Spleen (tissue), 7 donors: ENCODE results near the gene TMEM54.

Experiments
- POLR2A ChIP-seq, 3 donors: fragments of 450-650 bp; IDR thresholded peaks; one replicate each; pipeline ENCODE4 v1.5.1; 2017; ENCODE audit warnings: antibody characterized with exemption in 3 of 3, mild to moderate bottlenecking in 1 of 3
- TF ChIP-seq, protein P1 (sequence below), 11 experiments: fragments of 200-600 bp in 7 of 11; fragments of 450-650 bp in 4 of 11; sonication (generic) in 4 of 11; IDR thresholded peaks in 8 of 11; conservative IDR thresholded peaks in 3 of 11; 1 replicate in 7 of 11; 2 replicates in 4 of 11; pipeline versions ENCODE4 v1.4.0 to v1.8.0; 2016 to 2021; ENCODE audit warnings: antibody characterized with exemption in 11 of 11, inconsistent platforms in 4 of 11, mild to moderate bottlenecking in 1 of 11
- donor health status: DM: no; HTN: no; CAD: no; lungs with moderate emphysema.
- donor health status: DM: no; HTN: no; CAD: no.
- donor health status: DM: no; HTN: no; CAD: no.

DNA sequence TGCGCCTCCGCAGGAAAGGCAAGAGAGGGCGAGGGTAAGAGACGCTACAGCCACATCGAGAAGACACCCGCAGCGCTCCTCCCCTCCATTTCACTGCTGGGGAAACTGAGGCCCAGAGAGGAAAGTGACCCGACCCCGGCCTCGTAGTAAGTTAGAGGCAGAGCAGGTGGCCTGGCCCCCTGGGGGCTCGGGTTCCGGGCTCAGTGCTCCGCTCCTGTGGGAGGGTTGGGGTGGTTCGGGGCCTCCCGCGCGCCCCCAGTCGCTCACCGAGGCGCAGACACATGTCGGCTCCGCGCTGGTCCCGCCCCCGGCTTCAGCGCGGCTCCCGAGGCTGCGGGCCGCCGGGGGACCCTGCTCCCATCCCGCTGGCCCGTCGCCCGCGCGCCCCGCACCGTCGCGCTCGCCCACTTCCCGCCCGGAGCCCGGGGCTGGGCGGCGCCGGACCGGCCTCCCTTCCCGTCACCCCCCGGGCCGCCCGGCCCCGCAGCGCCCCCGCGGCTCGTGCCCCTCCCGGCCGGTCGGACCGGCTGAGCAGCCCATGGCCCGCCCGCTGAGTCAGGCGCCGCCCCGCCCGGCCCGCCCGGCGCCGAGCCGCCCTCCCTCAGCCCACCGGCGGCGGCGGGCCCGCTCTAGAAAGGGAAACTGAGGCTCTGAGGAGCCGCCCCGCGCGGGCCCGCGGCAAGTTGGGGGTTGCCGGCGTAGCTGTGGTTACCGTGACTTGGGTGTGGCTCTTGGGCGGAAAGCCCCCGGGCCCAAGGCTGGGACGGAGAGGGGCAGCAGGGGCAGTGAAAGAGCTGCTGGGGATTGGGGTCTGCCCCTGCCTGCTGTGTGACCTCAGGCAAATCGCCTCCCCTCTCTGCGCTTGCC, at the start of gene TMEM54:
- TF ChIP-seq, protein P1, sequence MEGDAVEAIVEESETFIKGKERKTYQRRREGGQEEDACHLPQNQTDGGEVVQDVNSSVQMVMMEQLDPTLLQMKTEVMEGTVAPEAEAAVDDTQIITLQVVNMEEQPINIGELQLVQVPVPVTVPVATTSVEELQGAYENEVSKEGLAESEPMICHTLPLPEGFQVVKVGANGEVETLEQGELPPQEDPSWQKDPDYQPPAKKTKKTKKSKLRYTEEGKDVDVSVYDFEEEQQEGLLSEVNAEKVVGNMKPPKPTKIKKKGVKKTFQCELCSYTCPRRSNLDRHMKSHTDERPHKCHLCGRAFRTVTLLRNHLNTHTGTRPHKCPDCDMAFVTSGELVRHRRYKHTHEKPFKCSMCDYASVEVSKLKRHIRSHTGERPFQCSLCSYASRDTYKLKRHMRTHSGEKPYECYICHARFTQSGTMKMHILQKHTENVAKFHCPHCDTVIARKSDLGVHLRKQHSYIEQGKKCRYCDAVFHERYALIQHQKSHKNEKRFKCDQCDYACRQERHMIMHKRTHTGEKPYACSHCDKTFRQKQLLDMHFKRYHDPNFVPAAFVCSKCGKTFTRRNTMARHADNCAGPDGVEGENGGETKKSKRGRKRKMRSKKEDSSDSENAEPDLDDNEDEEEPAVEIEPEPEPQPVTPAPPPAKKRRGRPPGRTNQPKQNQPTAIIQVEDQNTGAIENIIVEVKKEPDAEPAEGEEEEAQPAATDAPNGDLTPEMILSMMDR (IDR thresholded peaks at IDR 0.05 in 8 of 11, conservative IDR thresholded peaks at IDR 0.05 in 3 of 11) = no peak
- no peak for TF ChIP-seq POLR2A (IDR thresholded peaks at IDR 0.05)
